Suprapubic skin (tissue), 4 donors: ENCODE measurements around the gene TMEM95.

Experiments used
- POLR2A ChIP-seq, 2 donors: fragments of 450-650 bp; IDR thresholded peaks; one replicate each; pipeline ENCODE4 v1.6.1; 2017; ENCODE audit warnings: antibody characterized with exemption in 2 of 2, mild to moderate bottlenecking in 2 of 2, moderate library complexity in 2 of 2
- POLR2AphosphoS5 ChIP-seq, 3 donors: sonication (generic); formaldehyde crosslinking; IDR thresholded peaks; one replicate each; pipeline ENCODE4 v1.6.1; 2017; ENCODE audit warnings: antibody characterized with exemption in 3 of 3
- TF ChIP-seq, protein P1 (sequence below), 2 donors: fragments of 200-600 bp in 1 of 2; fragments of 450-650 bp in 1 of 2; sonication (generic) in 1 of 2; IDR thresholded peaks; one replicate each; pipeline ENCODE4 v1.5.1; 2016 to 2019; ENCODE audit warnings: antibody characterized with exemption in 2 of 2, mild to moderate bottlenecking in 1 of 2, moderate library complexity in 1 of 2

DNA sequence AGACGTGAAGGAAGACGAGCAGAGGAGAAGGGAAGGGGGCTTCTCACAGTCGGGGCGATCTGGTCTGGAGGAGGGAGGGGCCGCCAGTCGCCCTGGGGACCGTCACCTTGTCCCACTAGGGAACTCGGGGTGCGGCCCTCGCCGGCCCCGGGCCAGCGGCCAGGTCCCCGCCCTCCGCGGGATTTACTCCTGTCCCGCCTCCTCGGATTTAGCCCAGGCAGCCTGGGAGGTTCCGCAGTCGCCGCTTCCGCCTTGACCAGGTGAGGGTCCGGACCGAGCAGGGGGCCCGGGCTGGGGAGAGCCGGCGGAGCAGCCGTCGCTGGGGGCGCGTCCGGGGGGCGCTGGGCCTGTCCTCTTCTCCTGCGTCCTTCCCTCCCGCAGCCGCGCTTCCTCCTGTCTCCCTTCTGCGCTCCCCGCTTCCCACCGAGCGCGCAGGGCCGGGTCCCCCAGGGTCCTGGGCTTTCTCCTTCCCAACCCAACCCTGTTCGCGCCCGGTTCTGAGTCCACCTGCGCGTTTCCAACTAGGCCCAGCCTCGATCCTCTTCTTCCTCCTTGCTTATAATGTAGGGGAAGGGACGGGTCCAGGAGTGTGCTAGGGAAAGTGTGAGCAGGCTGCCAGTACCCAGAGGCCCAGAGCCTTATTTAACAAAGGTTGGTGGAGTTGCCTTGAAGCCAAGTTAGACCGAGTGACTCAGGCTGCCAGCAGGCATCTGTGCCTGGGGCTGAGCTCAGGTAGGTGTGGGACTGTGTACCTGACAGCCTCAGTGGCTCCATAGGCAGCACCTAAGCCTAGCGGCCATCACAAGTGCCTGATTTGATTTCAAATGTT is 26.1 kb downstream of the TMEM95 start, which contains the start of gene TNK1:
- TF ChIP-seq, protein P1, sequence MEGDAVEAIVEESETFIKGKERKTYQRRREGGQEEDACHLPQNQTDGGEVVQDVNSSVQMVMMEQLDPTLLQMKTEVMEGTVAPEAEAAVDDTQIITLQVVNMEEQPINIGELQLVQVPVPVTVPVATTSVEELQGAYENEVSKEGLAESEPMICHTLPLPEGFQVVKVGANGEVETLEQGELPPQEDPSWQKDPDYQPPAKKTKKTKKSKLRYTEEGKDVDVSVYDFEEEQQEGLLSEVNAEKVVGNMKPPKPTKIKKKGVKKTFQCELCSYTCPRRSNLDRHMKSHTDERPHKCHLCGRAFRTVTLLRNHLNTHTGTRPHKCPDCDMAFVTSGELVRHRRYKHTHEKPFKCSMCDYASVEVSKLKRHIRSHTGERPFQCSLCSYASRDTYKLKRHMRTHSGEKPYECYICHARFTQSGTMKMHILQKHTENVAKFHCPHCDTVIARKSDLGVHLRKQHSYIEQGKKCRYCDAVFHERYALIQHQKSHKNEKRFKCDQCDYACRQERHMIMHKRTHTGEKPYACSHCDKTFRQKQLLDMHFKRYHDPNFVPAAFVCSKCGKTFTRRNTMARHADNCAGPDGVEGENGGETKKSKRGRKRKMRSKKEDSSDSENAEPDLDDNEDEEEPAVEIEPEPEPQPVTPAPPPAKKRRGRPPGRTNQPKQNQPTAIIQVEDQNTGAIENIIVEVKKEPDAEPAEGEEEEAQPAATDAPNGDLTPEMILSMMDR (IDR thresholded peaks at IDR 0.05): no peak
- TF ChIP-seq POLR2A (IDR thresholded peaks at IDR 0.05): no peak
- TF ChIP-seq POLR2AphosphoS5 (IDR thresholded peaks at IDR 0.05): no peak
